ENCODE measurements around the gene SLC66A3.

DNA sequence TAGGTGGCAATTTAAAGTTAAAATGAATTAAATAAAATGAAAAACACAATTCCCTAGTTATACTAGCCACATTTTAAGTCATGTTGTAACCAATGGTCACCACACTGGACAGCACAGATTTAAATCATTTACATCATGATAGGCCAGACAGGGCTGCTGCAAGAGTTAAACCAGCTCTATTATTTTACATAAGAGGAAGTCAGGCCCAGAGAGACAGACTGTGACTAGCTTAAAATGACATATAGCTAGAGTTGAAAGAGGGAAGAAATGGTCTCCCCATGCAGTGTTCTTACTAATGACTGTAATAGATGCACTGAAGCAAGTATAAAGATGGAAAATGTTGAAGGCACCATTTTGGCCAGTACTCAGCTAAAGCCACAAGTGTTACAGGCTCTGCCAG is 69.6 kb downstream of the SLC66A3 start:
- TF ChIP-seq EZH2 (IDR thresholded peaks at IDR 0.05; ENCODE audit: insufficient read depth, poor library complexity, severe bottlenecking), result no peak
- no peak for TF ChIP-seq EZH2phosphoT487 (IDR thresholded peaks at IDR 0.05; ENCODE audit: insufficient read depth, low read depth)

All from GM23248 (cell line).